HCT116 (cell line): ENCODE results near the gene CBR1. TPM values are rescaled to one million over a fixed set of nuclear protein-coding genes. Genes with fewer than 3 reads are reported as not detected.

ENCODE experiments used
- ATAC-seq: fragments of 200-7000 bp; cut with Tn5 transposase; 2 replicates; pipeline ENCODE4 v1.9.1; 2020; ENCODE audit warnings: mild to moderate bottlenecking, moderate library complexity
- BruUV-seq: library from RNA; stranded (reverse); fragments of 400-500 nt; replicated peaks from 2 replicates; lab custom pipeline; 2021; lab: Mats Ljungman, UMichigan
- CTCF ChIA-PET: fragments of 300-600 bp; sonication (Branson Sonifier 250); formaldehyde crosslinking; loops from one replicate; lab custom pipeline; 2021; ENCODE audit warnings: antibody characterized with exemption; lab: Charles Lee
- POLR2A ChIA-PET: fragments of 300-600, 350-600 bp; sonication (Branson Sonifier 250); formaldehyde crosslinking; loops from one replicate; lab custom pipeline; 2021; ENCODE audit warnings: antibody characterized with exemption; lab: Charles Lee
- RAD21 ChIA-PET, 2 experiments: fragments of 300-600 bp; sonication (Branson Sonifier 250); formaldehyde crosslinking; loops; one replicate each; lab custom pipeline; 2023; ENCODE audit warnings: low total read pairs in 2 of 2; ENCODE audit not compliant: uncharacterized antibody in 2 of 2, unreplicated experiment in 2 of 2, low non-redundant PET in 1 of 2; lab: Charles Lee
- DNase-seq: peaks from one replicate; pipeline ENCODE4 v3.0.0-alpha.2; 2010; ENCODE audit warnings: low read depth, low spot score
- H2AFZ ChIP-seq: fragments of 200-600 bp; shearing (Covaris generic), sonication (generic); 2 replicates; pipeline ENCODE4 v1.6.1; 2017; ENCODE audit warnings: low read depth, mixed run types, mixed read lengths, antibody characterized with exemption, low read length; ENCODE audit not compliant: poor library complexity, severe bottlenecking
- H3K27ac ChIP-seq: 2 replicates; pipeline ENCODE4 v1.5.1; 2012; ENCODE audit warnings: low read depth, low read length
- H3K27me3 ChIP-seq: fragments of 200-600 bp; sonication (generic); 2 replicates; pipeline ENCODE4 v1.6.1; 2016; ENCODE audit warnings: mixed run types, low read length, mixed read lengths; ENCODE audit not compliant: insufficient read depth
- H3K36me3 ChIP-seq, 2 experiments: fragments of 200-500 bp in 1 of 2; fragments of 200-600 bp in 1 of 2; sonication (Bioruptor generic) in 1 of 2; sonication (generic) in 1 of 2; 2 replicates each; pipeline versions ENCODE4 v1.5.1 to v1.6.1; 2014 to 2016; ENCODE audit warnings: low read length in 2 of 2, inconsistent platforms in 1 of 2, mixed read lengths in 1 of 2, mixed run types in 1 of 2; ENCODE audit not compliant: insufficient read depth in 2 of 2, control insufficient read depth in 1 of 2
- H3K4me1 ChIP-seq, 2 experiments: fragments of 200-600 bp in 1 of 2; sonication (generic) in 1 of 2; 2 replicates each; pipeline versions ENCODE4 v1.5.1 to v1.6.1; 2012 to 2017; ENCODE audit warnings: low read length in 2 of 2, inconsistent platforms in 1 of 2, mild to moderate bottlenecking in 1 of 2, mixed read lengths in 1 of 2, mixed run types in 1 of 2, moderate library complexity in 1 of 2; ENCODE audit not compliant: insufficient read depth in 2 of 2, control insufficient read depth in 1 of 2
- H3K4me2 ChIP-seq: fragments of 200-600 bp; sonication (generic); 2 replicates; pipeline ENCODE4 v1.6.1; 2017; ENCODE audit warnings: mixed run types, low read length, mixed read lengths
- H3K4me3 ChIP-seq, 2 experiments: fragments of 200-600 bp in 1 of 2; sonication (generic) in 1 of 2; replicated peaks in 1 of 2; 2 replicates each; pipeline ENCODE4 v1.5.1; 2011 to 2016; ENCODE audit warnings: low read length in 2 of 2, control low read depth in 1 of 2, low read depth in 1 of 2, mild to moderate bottlenecking in 1 of 2, mixed read lengths in 1 of 2, mixed run types in 1 of 2
- H3K79me2 ChIP-seq: fragments of 200-600 bp; sonication (generic); 2 replicates; pipeline ENCODE4 v1.6.1; 2017; ENCODE audit warnings: mild to moderate bottlenecking, mixed run types, low read length, moderate library complexity, mixed read lengths; ENCODE audit not compliant: insufficient read depth
- H3K9ac ChIP-seq: fragments of 200-600 bp; sonication (generic); 2 replicates; pipeline ENCODE4 v1.6.1; 2016; ENCODE audit warnings: low read length, mixed read lengths
- H3K9me2 ChIP-seq: fragments of 200-600 bp; sonication (generic), shearing (Covaris generic); 2 replicates; pipeline ENCODE4 v1.6.1; 2017; ENCODE audit warnings: mixed run types, mild to moderate bottlenecking, moderate library complexity; ENCODE audit not compliant: insufficient read depth
- H3K9me3 ChIP-seq, 2 experiments: fragments of 200-500 bp in 1 of 2; fragments of 200-600 bp in 1 of 2; sonication (Bioruptor generic) in 1 of 2; sonication (generic) in 1 of 2; 2 replicates each; pipeline ENCODE4 v1.6.1; 2014 to 2017; ENCODE audit warnings: low read length in 2 of 2, mixed read lengths in 2 of 2, inconsistent platforms in 1 of 2, low read depth in 1 of 2, mild to moderate bottlenecking in 1 of 2, mixed run types in 1 of 2, moderate library complexity in 1 of 2; ENCODE audit not compliant: control insufficient read depth in 1 of 2, insufficient read depth in 1 of 2
- H4K20me1 ChIP-seq: fragments of 200-600 bp; sonication (generic), shearing (Covaris generic); 2 replicates; pipeline ENCODE4 v1.6.1; 2017; ENCODE audit warnings: mixed run types, mild to moderate bottlenecking, moderate library complexity; ENCODE audit not compliant: insufficient read depth
- ATF3 ChIP-seq: IDR thresholded peaks from 2 replicates; pipeline ENCODE4 v1.6.1; 2012
- CEBPB ChIP-seq: IDR thresholded peaks from 2 replicates; pipeline ENCODE4 v1.6.1; 2012; ENCODE audit warnings: low read depth
- CTCF ChIP-seq, 3 experiments: fragments of 200-600 bp in 1 of 3; sonication (generic) in 1 of 3; IDR thresholded peaks in 2 of 3; conservative IDR thresholded peaks in 1 of 3; 2 replicates each; pipeline ENCODE4 v1.5.1; 2012 to 2017; ENCODE audit warnings: low read depth in 2 of 3, low read length in 2 of 3, antibody characterized with exemption in 1 of 3, borderline replicate concordance in 1 of 3, control low read depth in 1 of 3, mild to moderate bottlenecking in 1 of 3, mixed read lengths in 1 of 3, mixed run types in 1 of 3, moderate library complexity in 1 of 3; ENCODE audit not compliant: insufficient read depth in 1 of 3
- EGR1 ChIP-seq: IDR thresholded peaks from 2 replicates; pipeline ENCODE4 v1.6.1; 2012; ENCODE audit warnings: low read depth
- EZH2 ChIP-seq: fragments of 200-600 bp; sonication (generic); IDR thresholded peaks from 2 replicates; pipeline ENCODE4 v1.6.1; 2017; ENCODE audit warnings: antibody characterized with exemption, mixed run types
- EZH2phosphoT487 ChIP-seq: fragments of 200-600 bp; IDR thresholded peaks from 2 replicates; pipeline ENCODE4 v1.6.1; 2018; ENCODE audit warnings: antibody characterized with exemption, borderline replicate concordance
- FOSL1 ChIP-seq: IDR thresholded peaks from 2 replicates; pipeline ENCODE4 v1.6.1; 2012; ENCODE audit warnings: low read depth
- JUND ChIP-seq: IDR thresholded peaks from 2 replicates; pipeline ENCODE4 v1.6.1; 2012
- POLR2A ChIP-seq: IDR thresholded peaks from 2 replicates; pipeline ENCODE4 v1.7.0; 2011; ENCODE audit warnings: borderline replicate concordance; ENCODE audit not compliant: insufficient read depth, insufficient read length; ENCODE audit errors: extremely low read depth
- POLR2AphosphoS5 ChIP-seq: IDR thresholded peaks from 2 replicates; pipeline ENCODE4 v1.6.1; 2011; ENCODE audit warnings: mild to moderate bottlenecking, low read depth, low read length, moderate library complexity
- RAD21 ChIP-seq: IDR thresholded peaks from 2 replicates; pipeline ENCODE4 v1.6.1; 2012; ENCODE audit warnings: low read depth, mild to moderate bottlenecking
- REST ChIP-seq: IDR thresholded peaks from 2 replicates; pipeline ENCODE4 v1.6.1; 2012; ENCODE audit warnings: low read depth
- SP1 ChIP-seq: IDR thresholded peaks from 2 replicates; pipeline ENCODE4 v1.6.1; 2012; ENCODE audit warnings: low read depth
- SRF ChIP-seq: IDR thresholded peaks from 2 replicates; pipeline ENCODE4 v1.6.1; 2012; ENCODE audit warnings: low read depth
- YY1 ChIP-seq: IDR thresholded peaks from 2 replicates; pipeline ENCODE4 v1.6.1; 2011; ENCODE audit warnings: low read length, low read depth, moderate library complexity, mild to moderate bottlenecking; ENCODE audit not compliant: insufficient replicate concordance; ENCODE audit errors: extremely low read depth
- ZFX ChIP-seq: fragments of 450-650 bp; IDR thresholded peaks from 2 replicates; pipeline ENCODE4 v1.6.1; 2017
- ZNF274 ChIP-seq: fragments of 200-500 bp; sonication (Bioruptor generic); IDR thresholded peaks from 2 replicates; pipeline ENCODE4 v1.6.1; 2014; ENCODE audit warnings: mild to moderate bottlenecking, low read depth, low read length, inconsistent platforms
- intact Hi-C: fragments of 100-400 bp; cut with micrococcal nuclease; formaldehyde crosslinking; loops from 2 replicates; pipeline ENCODE4 v1.10.0; 2022
- total RNA-seq: library from RNA; stranded (reverse); gene quantifications from one replicate; pipeline ENCODE4 v1.2.1, GENCODE V29; 2021; ENCODE audit not compliant: unreplicated experiment
- TF ChIP-seq, protein P1 (sequence below): IDR thresholded peaks from 2 replicates; pipeline ENCODE4 v1.6.1; 2011; ENCODE audit warnings: mild to moderate bottlenecking, low read length, moderate library complexity; ENCODE audit not compliant: insufficient replicate concordance; ENCODE audit errors: extremely low read depth
- TF ChIP-seq, protein P2 (sequence below): IDR thresholded peaks from 2 replicates; pipeline ENCODE4 v1.6.1; 2012

CBR1 gene
- total RNA-seq, 1 experiment from 2014 or later: 0.91 TPM

GRCh38 chr21:36075171-36075570 is 5.3 kb downstream of the CBR1 start:
- H3K4me1 ChIP-seq: no peaks in the 10 kb centered on the region
- ATAC-seq (no peak), DNase-seq (no peak)
- no peaks in the 10 kb centered on the region for H3K9me2 ChIP-seq
- H3K36me3 ChIP-seq: no peaks in the 10 kb centered on the region
- H3K9me3 ChIP-seq: no peaks in the 10 kb centered on the region
- no TSS peak for BruUV-seq
- H3K4me2 ChIP-seq: no peak overlapping the region
- intact Hi-C loops: no loop called here
- no peak overlapping the region for H2AFZ ChIP-seq
- H3K27me3 ChIP-seq: no peaks in the 10 kb centered on the region
- RAD21 ChIA-PET: no interaction called here
- no peak overlapping the region for H3K27ac ChIP-seq
- CTCF ChIA-PET: no interaction called here
- no peak overlapping the region for H3K4me3 ChIP-seq
- no peak overlapping the region for H3K9ac ChIP-seq
- H4K20me1 ChIP-seq: no peaks in the 10 kb centered on the region
- H3K79me2 ChIP-seq: no peaks in the 10 kb centered on the region
- no peak for TF ChIP-seq ATF3
- TF ChIP-seq FOSL1: no peak
- no peak for TF ChIP-seq SP1
- TF ChIP-seq POLR2AphosphoS5: no peak
- no peak for TF ChIP-seq SRF
- TF ChIP-seq, protein P1, sequence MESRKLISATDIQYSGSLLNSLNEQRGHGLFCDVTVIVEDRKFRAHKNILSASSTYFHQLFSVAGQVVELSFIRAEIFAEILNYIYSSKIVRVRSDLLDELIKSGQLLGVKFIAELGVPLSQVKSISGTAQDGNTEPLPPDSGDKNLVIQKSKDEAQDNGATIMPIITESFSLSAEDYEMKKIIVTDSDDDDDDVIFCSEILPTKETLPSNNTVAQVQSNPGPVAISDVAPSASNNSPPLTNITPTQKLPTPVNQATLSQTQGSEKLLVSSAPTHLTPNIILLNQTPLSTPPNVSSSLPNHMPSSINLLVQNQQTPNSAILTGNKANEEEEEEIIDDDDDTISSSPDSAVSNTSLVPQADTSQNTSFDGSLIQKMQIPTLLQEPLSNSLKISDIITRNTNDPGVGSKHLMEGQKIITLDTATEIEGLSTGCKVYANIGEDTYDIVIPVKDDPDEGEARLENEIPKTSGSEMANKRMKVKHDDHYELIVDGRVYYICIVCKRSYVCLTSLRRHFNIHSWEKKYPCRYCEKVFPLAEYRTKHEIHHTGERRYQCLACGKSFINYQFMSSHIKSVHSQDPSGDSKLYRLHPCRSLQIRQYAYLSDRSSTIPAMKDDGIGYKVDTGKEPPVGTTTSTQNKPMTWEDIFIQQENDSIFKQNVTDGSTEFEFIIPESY: no peak
- TF ChIP-seq CEBPB: no peak
- no peak for TF ChIP-seq ZFX
- TF ChIP-seq POLR2A: no peak
- TF ChIP-seq REST: no peak
- no peak for TF ChIP-seq YY1
- TF ChIP-seq EZH2: no peak
- no peak for TF ChIP-seq ZNF274
- TF ChIP-seq EZH2phosphoT487: no peak
- no peak for TF ChIP-seq JUND
- no peak for TF ChIP-seq CTCF (IDR thresholded peaks at IDR 0.05 in 2 of 3, conservative IDR thresholded peaks at IDR 0.05 in 1 of 3; ENCODE audit: borderline replicate concordance in 1 of 3, insufficient read depth in 1 of 3, low read depth in 2 of 3, low read length in 2 of 3)
- TF ChIP-seq EGR1: no peak
- TF ChIP-seq, protein P2, sequence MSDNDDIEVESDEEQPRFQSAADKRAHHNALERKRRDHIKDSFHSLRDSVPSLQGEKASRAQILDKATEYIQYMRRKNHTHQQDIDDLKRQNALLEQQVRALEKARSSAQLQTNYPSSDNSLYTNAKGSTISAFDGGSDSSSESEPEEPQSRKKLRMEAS: no peak
- no peak for TF ChIP-seq RAD21
- POLR2A ChIA-PET: no interaction called here
